ENCODE measurements around the gene STUB1.

The STUB1 gene

GRCh38 chr16:645852-646678 lies 34.1 kb upstream of the STUB1 start:
- DNase-seq = no peak

GRCh38 chr16:646679-647172 lies 33.5 kb upstream of the STUB1 start:
- no peak for DNase-seq

- DNase-seq = no peak
Measured at GRCh38 chr16:647173-647902, 32.9 kb upstream of the STUB1 start.

GRCh38 chr16:648071-648780 lies 32.0 kb upstream of the STUB1 start:
- DNase-seq = peak in 2 of 5 donors; percentile 29 to 30

GRCh38 chr16:648781-649589 lies 31.2 kb upstream of the STUB1 start, which contains the start of gene WDR90:
TSS of gene WDR90 (plus strand) at chr16:649365. CDS start at chr16:649417, 52 bp downstream.
- peak; percentile 85 to 94 (median 91) for DNase-seq

GRCh38 chr16:649631-650030 lies 30.6 kb upstream of the STUB1 start:
- no peak for DNase-seq

GRCh38 chr16:651844-652243 lies 28.4 kb upstream of the STUB1 start:
- no peak for DNase-seq

GRCh38 chr16:652454-653305 lies 27.5 kb upstream of the STUB1 start:
- DNase-seq = no peak

- DNase-seq = no peak
Measured at GRCh38 chr16:654034-654433, 26.2 kb upstream of the STUB1 start.

- DNase-seq = no peak
Measured at GRCh38 chr16:657487-657886, 22.7 kb upstream of the STUB1 start.

- no peak for DNase-seq
Measured at GRCh38 chr16:658679-659571, 21.3 kb upstream of the STUB1 start.

- no peak for DNase-seq
Measured at GRCh38 chr16:659618-660017, 20.6 kb upstream of the STUB1 start.

- no peak for DNase-seq
Measured at GRCh38 chr16:660132-660458, 20.1 kb upstream of the STUB1 start.

GRCh38 chr16:660459-661183 lies 19.6 kb upstream of the STUB1 start:
- peak; percentile 48 to 72 (median 61) for DNase-seq

GRCh38 chr16:661184-661821 lies 18.9 kb upstream of the STUB1 start:
- DNase-seq = no peak

GRCh38 chr16:662095-662494 lies 18.1 kb upstream of the STUB1 start:
- no peak for DNase-seq

- no peak for DNase-seq
Measured at GRCh38 chr16:662597-662996, 17.6 kb upstream of the STUB1 start.

GRCh38 chr16:666572-666971 lies 13.6 kb upstream of the STUB1 start:
- DNase-seq = no peak

- DNase-seq = no peak
Measured at GRCh38 chr16:667113-667779, 13.0 kb upstream of the STUB1 start.
